ENCODE data around the gene ITFG1. TPM values are rescaled to one million over a fixed set of nuclear protein-coding genes. Genes with fewer than 3 reads are reported as not detected.

The ITFG1 gene
- total and polyA plus RNA-seq, 2 of the 8 experiments (the other 6 are each of a cell fraction or from before 2014, with no cell fraction given) = 13.8 to 22.2 TPM

DNA sequence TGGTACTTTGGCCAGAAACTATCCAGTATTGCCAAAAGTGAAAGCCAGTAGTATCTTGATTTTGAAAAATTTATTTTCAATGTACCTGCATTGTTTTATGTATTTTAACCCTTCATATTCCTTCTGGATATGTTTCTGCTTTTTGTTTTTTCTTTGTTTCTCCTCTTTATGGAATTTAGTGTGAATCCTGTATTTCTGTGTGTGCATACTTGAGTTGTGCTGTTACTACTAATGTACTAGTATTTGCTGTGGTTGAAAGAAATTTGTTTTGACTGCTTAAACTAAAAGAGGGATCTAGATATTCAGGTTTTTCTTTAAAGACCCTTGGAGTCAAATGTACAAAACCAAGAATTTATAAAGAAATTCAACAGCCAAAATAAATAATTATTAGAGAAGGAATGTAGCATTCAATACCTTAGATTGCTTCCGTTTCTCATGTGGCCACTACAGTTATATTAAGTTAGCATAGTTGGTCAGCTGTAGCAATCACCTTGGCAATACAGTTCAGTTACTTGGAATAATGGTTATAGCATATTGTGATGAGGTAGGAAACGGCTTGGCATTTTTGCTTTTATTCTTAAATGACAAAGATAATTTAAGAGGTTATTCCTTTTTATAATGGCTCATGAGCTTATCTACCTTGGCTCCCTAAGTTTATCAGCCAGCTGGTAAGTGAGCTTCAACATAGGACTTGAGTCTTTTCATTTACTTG lies 5.2 kb upstream of the ITFG1 start:
- H2BK15ac ChIP-seq (ENCODE audit: low read length) = no peak overlapping the region
- H4K8ac ChIP-seq (ENCODE audit: extremely low read depth, insufficient read depth, low read length) = no peak overlapping the region
- ChIA-PET CTCF (ENCODE audit: partially characterized antibody) (no interaction called here), POLR2A (ENCODE audit: partially characterized antibody) (no interaction called here)
- no peaks in the 10 kb centered on the region for H3K79me1 ChIP-seq (ENCODE audit: low read depth, low read length)
- no peak overlapping the region for H2BK20ac ChIP-seq (ENCODE audit: low read length)
- no peak overlapping the region for H3K4me2 ChIP-seq (ENCODE audit: insufficient read depth in 1 of 2, low read depth in 2 of 2, low read length in 2 of 2)
- H3K4me1 ChIP-seq (replicated peaks in 1 of 4; ENCODE audit: control insufficient read depth in 3 of 4, insufficient read depth in 4 of 4, low read length in 3 of 4) = peaks cover 0 to 7% (median 0%) of the 10 kb centered on the region in 4 experiments; a peak in 2 of 7 replicates
- 84% methylated on average over 2 of the region's 2 CpGs; no CpG with 5 or more reads in 1 of the 2 experiments for WGBS, 2 experiments (ENCODE audit: extremely low coverage in 1 of 2, insufficient coverage in 1 of 2, insufficient read length in 1 of 2, insufficient replicate concordance in 2 of 2, low coverage in 1 of 2, low lambda C conversion rate in 2 of 2, missing lambda C conversion rate in 1 of 2)
- no peaks in the 10 kb centered on the region for H3K9me3 ChIP-seq (ENCODE audit: insufficient read depth in 2 of 2, low read depth in 1 of 2, low read length in 1 of 2)
- no peak overlapping the region for H3K23ac ChIP-seq (ENCODE audit: insufficient read length)
- no peak overlapping the region for H4K5ac ChIP-seq (ENCODE audit: insufficient read length, low read depth, low read length)
- peaks cover 0 to 15% of the 10 kb centered on the region in 2 experiments; a peak in 1 of 4 replicates for H3K79me2 ChIP-seq (ENCODE audit: control insufficient read depth in 1 of 2, insufficient read depth in 2 of 2, low read length in 2 of 2)
- no peak overlapping the region for H2AK5ac ChIP-seq (ENCODE audit: low read depth, low read length)
- no peak overlapping the region for H3K9ac ChIP-seq (replicated peaks in 1 of 4; ENCODE audit: extremely low read depth in 1 of 4, low read depth in 3 of 4, low read length in 3 of 4)
- no peak overlapping the region for H3K18ac ChIP-seq (ENCODE audit: extremely low read depth, low read length)
- H2AFZ ChIP-seq (ENCODE audit: low read length) = no peak overlapping the region
- H4K20me1 ChIP-seq (replicated peaks in 1 of 2; ENCODE audit: control insufficient read depth in 1 of 2, insufficient read depth in 2 of 2, low read length in 2 of 2) = no peaks in the 10 kb centered on the region
- H3K27ac ChIP-seq (ENCODE audit: low read depth, low read length) = no peak overlapping the region
- H3K27me3 ChIP-seq (replicated peaks in 1 of 4; ENCODE audit: control insufficient read depth in 3 of 4, extremely low read depth in 1 of 4, insufficient read depth in 3 of 4, low read length in 3 of 4) = no peaks in the 10 kb centered on the region
- DNase-seq (ENCODE audit: low read depth in 1 of 2, low spot score in 2 of 2) (no peak), FAIRE-seq (no peak)
- H2BK12ac ChIP-seq (ENCODE audit: low read depth, low read length) = no peak overlapping the region
- H3K4me3 ChIP-seq (ENCODE audit: extremely low read depth in 1 of 4, insufficient read depth in 2 of 4, low read depth in 3 of 4, low read length in 4 of 4) = no peak overlapping the region
- H4K91ac ChIP-seq (replicated peaks; ENCODE audit: insufficient read length, low read length) = no peak overlapping the region
- no peak overlapping the region for H2BK120ac ChIP-seq (replicated peaks; ENCODE audit: low read depth, low read length)
- TF ChIP-seq FOSL1 (IDR thresholded peaks at IDR 0.05; ENCODE audit: insufficient read depth, low read depth, low read length) (no peak), BACH1 (IDR thresholded peaks at IDR 0.05; ENCODE audit: low read length) (no peak), BCL11A (IDR thresholded peaks at IDR 0.05; ENCODE audit: low read depth in 2 of 2, low read length in 2 of 2) (no peak), ATF2 (IDR thresholded peaks at IDR 0.05; ENCODE audit: low read length) (no peak)
- TF ChIP-seq, protein P1, sequence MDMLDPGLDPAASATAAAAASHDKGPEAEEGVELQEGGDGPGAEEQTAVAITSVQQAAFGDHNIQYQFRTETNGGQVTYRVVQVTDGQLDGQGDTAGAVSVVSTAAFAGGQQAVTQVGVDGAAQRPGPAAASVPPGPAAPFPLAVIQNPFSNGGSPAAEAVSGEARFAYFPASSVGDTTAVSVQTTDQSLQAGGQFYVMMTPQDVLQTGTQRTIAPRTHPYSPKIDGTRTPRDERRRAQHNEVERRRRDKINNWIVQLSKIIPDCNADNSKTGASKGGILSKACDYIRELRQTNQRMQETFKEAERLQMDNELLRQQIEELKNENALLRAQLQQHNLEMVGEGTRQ (IDR thresholded peaks at IDR 0.05; ENCODE audit: low read length) = no peak
- no peak overlapping the region for H2BK5ac ChIP-seq (ENCODE audit: low read depth, low read length)
- H3K36me3 ChIP-seq (ENCODE audit: control insufficient read depth in 2 of 4, insufficient read depth in 4 of 4, low read length in 3 of 4) = no peaks in the 10 kb centered on the region; a peak in 1 of 8 replicates
- peaks cover 3% of the 10 kb centered on the region; the same call in 1 of the 2 replicates for H3K23me2 ChIP-seq (ENCODE audit: low read depth, low read length)
- H3K14ac ChIP-seq (ENCODE audit: insufficient read length) = no peak overlapping the region
- H3K4ac ChIP-seq (replicated peaks; ENCODE audit: insufficient read length, low read depth, low read length) = no peak overlapping the region
- no peak overlapping the region for H3K56ac ChIP-seq (replicated peaks; ENCODE audit: insufficient read length, low read depth, low read length)

Data from H1 (cell line).